CD14-positive monocyte (primary cell): Measurements from ENCODE around the gene KRTAP10-3. TPM values are rescaled to one million over a fixed set of nuclear protein-coding genes. Genes with fewer than 3 reads are reported as not detected.

ENCODE experiments used
- DNase-seq, 3 donors: peaks; one replicate each; pipeline ENCODE4 v3.0.0-alpha.2; 2011 to 2022
- H2AFZ ChIP-seq: 2 replicates; pipeline ENCODE4 v1.6.0; 2012; ENCODE audit warnings: mild to moderate bottlenecking, low read depth, low read length, inconsistent platforms; ENCODE audit not compliant: insufficient read depth, poor library complexity, severe bottlenecking
- H3K27ac ChIP-seq, 2 donors: 1 replicate in 1 of 2; 2 replicates in 1 of 2; pipeline ENCODE4 v1.5.1; 2012 to 2013; ENCODE audit warnings: low read length in 2 of 2, control low read depth in 1 of 2, inconsistent platforms in 1 of 2, low read depth in 1 of 2, mild to moderate bottlenecking in 1 of 2
- H3K27me3 ChIP-seq, 2 donors: one replicate each; pipeline versions ENCODE4 v1.6.0 to v1.6.1; 2011 to 2013; ENCODE audit warnings: low read length in 2 of 2; ENCODE audit not compliant: control insufficient read depth in 2 of 2, insufficient read depth in 2 of 2
- H3K36me3 ChIP-seq, 2 donors: replicated peaks in 1 of 2; 1 replicate in 1 of 2; 2 replicates in 1 of 2; pipeline versions ENCODE4 v1.5.1 to v1.6.1; 2012 to 2013; ENCODE audit warnings: low read length in 2 of 2, control low read depth in 1 of 2, inconsistent platforms in 1 of 2, mild to moderate bottlenecking in 1 of 2; ENCODE audit not compliant: insufficient read depth in 2 of 2, control insufficient read depth in 1 of 2
- H3K4me1 ChIP-seq, 2 donors: 1 replicate in 1 of 2; 2 replicates in 1 of 2; pipeline versions ENCODE4 v1.5.1 to v1.6.1; 2012 to 2013; ENCODE audit warnings: low read length in 2 of 2, control low read depth in 1 of 2, inconsistent platforms in 1 of 2, mild to moderate bottlenecking in 1 of 2, moderate library complexity in 1 of 2; ENCODE audit not compliant: insufficient read depth in 2 of 2, control insufficient read depth in 1 of 2
- H3K4me2 ChIP-seq: replicated peaks from 2 replicates; pipeline ENCODE3; 2012; ENCODE audit warnings: low read length, moderate library complexity, mild to moderate bottlenecking; ENCODE audit not compliant: poor library complexity, severe bottlenecking; ENCODE audit errors: extremely low read depth
- H3K4me3 ChIP-seq, 3 experiments: fragments of 200-600 bp in 1 of 3; sonication (generic) in 1 of 3; replicated peaks in 1 of 3; 1 replicate in 2 of 3; 2 replicates in 1 of 3; pipeline ENCODE4 v1.5.1; 2011 to 2013; ENCODE audit warnings: low read length in 3 of 3, mild to moderate bottlenecking in 3 of 3, control low read depth in 2 of 3, low read depth in 2 of 3, inconsistent platforms in 1 of 3, moderate library complexity in 1 of 3
- H3K79me2 ChIP-seq: 2 replicates; pipeline ENCODE4 v1.6.0; 2012; ENCODE audit warnings: mild to moderate bottlenecking, control low read depth, inconsistent platforms, low read length, moderate library complexity; ENCODE audit not compliant: insufficient read depth
- H3K9ac ChIP-seq: 2 replicates; pipeline ENCODE4 v1.6.0; 2017; ENCODE audit warnings: low read length, mild to moderate bottlenecking; ENCODE audit not compliant: insufficient read depth, poor library complexity, severe bottlenecking
- H3K9me3 ChIP-seq, 2 donors: replicated peaks in 1 of 2; 1 replicate in 1 of 2; 2 replicates in 1 of 2; pipeline versions ENCODE4 v1.5.1 to v1.6.1; 2012 to 2013; ENCODE audit warnings: low read length in 2 of 2, control low read depth in 1 of 2; ENCODE audit not compliant: control insufficient read depth in 1 of 2, insufficient read depth in 1 of 2
- H4K20me1 ChIP-seq: 2 replicates; pipeline ENCODE4 v1.6.0; 2012; ENCODE audit warnings: mild to moderate bottlenecking, low read length, control low read depth, moderate library complexity; ENCODE audit not compliant: insufficient read depth
- H3K27ac Mint-ChIP-seq, 7 donors: one replicate each; pipeline ENCODE4 v1.8.0; 2020; ENCODE audit warnings: mild to moderate bottlenecking in 7 of 7, mixed read lengths in 7 of 7, moderate library complexity in 6 of 7, inconsistent platforms in 2 of 7
- H3K27me3 Mint-ChIP-seq, 3 donors: one replicate each; pipeline ENCODE4 v1.8.0; 2021 to 2022; ENCODE audit warnings: low read depth in 3 of 3, mild to moderate bottlenecking in 3 of 3, mixed read lengths in 3 of 3, moderate library complexity in 3 of 3, inconsistent platforms in 1 of 3
- H3K36me3 Mint-ChIP-seq, 2 donors: one replicate each; pipeline ENCODE4 v1.8.0; 2020; ENCODE audit warnings: mixed read lengths in 2 of 2, inconsistent platforms in 1 of 2, mild to moderate bottlenecking in 1 of 2
- H3K4me1 Mint-ChIP-seq: one replicate; pipeline ENCODE4 v1.8.0; 2020; ENCODE audit warnings: mild to moderate bottlenecking, mixed read lengths
- H3K4me3 Mint-ChIP-seq, 2 donors: one replicate each; pipeline ENCODE4 v1.8.0; 2020; ENCODE audit warnings: mild to moderate bottlenecking in 2 of 2, mixed read lengths in 2 of 2, moderate library complexity in 1 of 2
- H3K9me3 Mint-ChIP-seq, 7 donors: one replicate each; pipeline ENCODE4 v1.8.0; 2020 to 2022; ENCODE audit warnings: mixed read lengths in 7 of 7, mild to moderate bottlenecking in 6 of 7, moderate library complexity in 6 of 7, inconsistent platforms in 2 of 7
- CTCF ChIP-seq: fragments of 200-600 bp; IDR thresholded peaks from one replicate; pipeline ENCODE4 v1.8.0; 2022; ENCODE audit warnings: antibody characterized with exemption, mild to moderate bottlenecking
- WGBS: methylation state at CpG from one replicate; pipeline ENCODE4 v1.1.5; 2013; ENCODE audit warnings: missing lambda C conversion rate; ENCODE audit not compliant: insufficient coverage; 5-methylcytosine and 5-hydroxymethylcytosine counted together
- intact Hi-C, 2 donors: fragments of 100-400 bp; cut with micrococcal nuclease; formaldehyde crosslinking; loops; one replicate each; pipeline versions ENCODE4 v1.15.0 to v1.15.1; 2023
- polyA plus RNA-seq, 3 donors: library from polyadenylated mRNA; depleted of rRNA in 1 of 3; unstranded in 2 of 3; stranded (reverse) in 1 of 3; fragments of 300-500 nt in 2 of 3; fragments of >200 nt in 1 of 3; fragmentation: Illumina TruSeq in 2 of 3; gene quantifications; 1 replicate in 2 of 3; 2 replicates in 1 of 3; pipeline ENCODE4 v1.2.3, GENCODE V29; 2012 to 2021

KRTAP10-3 gene
- polyA plus RNA-seq, 3 donors = not detected

- no peaks in the 10 kb centered on the region for H3K79me2 ChIP-seq
- H3K4me1 Mint-ChIP-seq = peaks cover 2% of the 10 kb centered on the region
- H3K4me2 ChIP-seq = no peak overlapping the region
- no peaks in the 10 kb centered on the region for H4K20me1 ChIP-seq
- no peak overlapping the region for H3K4me3 ChIP-seq
- peaks cover 2 to 9% (median 9%) of the 10 kb centered on the region in 3 donors for H3K27me3 Mint-ChIP-seq
- TF ChIP-seq CTCF = no peak
- no peak overlapping the region for H3K27ac Mint-ChIP-seq
- H3K4me1 ChIP-seq = no peaks in the 10 kb centered on the region
- H3K9ac ChIP-seq = no peak overlapping the region
- no peaks in the 10 kb centered on the region for H3K36me3 Mint-ChIP-seq
- no peak for DNase-seq
- peaks cover 0 to 2% of the 10 kb centered on the region in 2 donors for H3K27me3 ChIP-seq
- WGBS = 85% methylated on average over 14 of the region's 14 CpGs
- H3K36me3 ChIP-seq = no peaks in the 10 kb centered on the region
- H3K9me3 Mint-ChIP-seq = peaks cover 0 to 3% (median 0%) of the 10 kb centered on the region in 7 donors
- no peak overlapping the region for H3K4me3 Mint-ChIP-seq
- no peak overlapping the region for H2AFZ ChIP-seq
- intact Hi-C loops = no loop called here
- H3K9me3 ChIP-seq = peaks cover 4 to 17% of the 10 kb centered on the region in 2 donors
- H3K27ac ChIP-seq = no peak overlapping the region
Observed at GRCh38 chr21:44539046-44539445, 19.5 kb downstream of the KRTAP10-3 start.

- Histone ChIP-seq H3K27me3 (peaks cover 0 to 2% of the 10 kb centered on the region in 2 donors), H4K20me1 (no peaks in the 10 kb centered on the region), H3K4me3 (no peak overlapping the region), H3K36me3 (no peaks in the 10 kb centered on the region), H3K9me3 (peaks cover 4 to 14% of the 10 kb centered on the region in 2 donors), H3K4me2 (no peak overlapping the region), H3K9ac (no peak overlapping the region), H3K27ac (no peak overlapping the region), H3K79me2 (no peaks in the 10 kb centered on the region), H2AFZ (no peak overlapping the region), H3K4me1 (no peaks in the 10 kb centered on the region)
- no peak for DNase-seq
- Mint-ChIP-seq H3K4me1 (peaks cover 2% of the 10 kb centered on the region), H3K9me3 (peaks cover 0 to 4% (median 0%) of the 10 kb centered on the region in 7 donors), H3K36me3 (no peaks in the 10 kb centered on the region), H3K27ac (no peak overlapping the region), H3K4me3 (no peak overlapping the region), H3K27me3 (peaks cover 2 to 9% (median 9%) of the 10 kb centered on the region in 3 donors)
- intact Hi-C loops = no loop called here
- no peak for TF ChIP-seq CTCF
- WGBS = 93% methylated on average over 28 of the region's 33 CpGs
Observed at GRCh38 chr21:44537930-44538911, 20.4 kb downstream of the KRTAP10-3 start.
